B cell (primary cell): ENCODE measurements around the gene ZNF23. TPM values are rescaled to one million over a fixed set of nuclear protein-coding genes. Genes with fewer than 3 reads are reported as not detected.

ENCODE experiments used
- ATAC-seq: fragments of 200-7000 bp; cut with Tn5 transposase; one replicate; pipeline ENCODE4 v1.10.0; 2021; ENCODE audit warnings: low read depth, mild to moderate bottlenecking, moderate number of reproducible peaks, moderate library complexity
- CTCF ChIA-PET: fragments of 350-600 bp; sonication (Branson Sonifier 250); formaldehyde crosslinking; loops from one replicate; lab custom pipeline; 2021; ENCODE audit warnings: antibody characterized with exemption, inconsistent platforms; lab: Charles Lee
- POLR2A ChIA-PET: fragments of 350-600 bp; sonication (Branson Sonifier 250); formaldehyde crosslinking; loops from one replicate; lab custom pipeline; 2021; ENCODE audit warnings: antibody characterized with exemption; lab: Charles Lee
- DNase-seq: peaks from one replicate; pipeline ENCODE4 v3.0.0; 2013
- H2AFZ ChIP-seq: 2 replicates; pipeline ENCODE4 v1.6.1; 2012; ENCODE audit warnings: mild to moderate bottlenecking, low read depth, low read length; ENCODE audit not compliant: insufficient read depth, poor library complexity, severe bottlenecking
- H3K27ac ChIP-seq, 2 donors: 1 replicate in 1 of 2; 2 replicates in 1 of 2; pipeline ENCODE4 v1.5.1; 2012 to 2013; ENCODE audit warnings: low read length in 2 of 2, mild to moderate bottlenecking in 2 of 2, moderate library complexity in 1 of 2
- H3K27me3 ChIP-seq, 4 experiments: fragments of 200-600 bp in 1 of 4; sonication (generic) in 1 of 4; replicated peaks in 1 of 4; 1 replicate in 2 of 4; 2 replicates in 2 of 4; pipeline versions ENCODE4 v1.6.1 to v1.7.0; 2013 to 2016; ENCODE audit warnings: low read length in 3 of 4, mild to moderate bottlenecking in 2 of 4, mixed read lengths in 1 of 4, moderate library complexity in 1 of 4; ENCODE audit not compliant: insufficient read depth in 4 of 4, control insufficient read depth in 3 of 4; ENCODE audit errors: control extremely low read depth in 1 of 4
- H3K36me3 ChIP-seq, 2 experiments: replicated peaks in 1 of 2; 1 replicate in 1 of 2; 2 replicates in 1 of 2; pipeline versions ENCODE4 v1.6.1 to v1.7.1; 2013; ENCODE audit warnings: low read length in 1 of 2; ENCODE audit not compliant: insufficient read depth in 2 of 2, control insufficient read depth in 1 of 2; ENCODE audit errors: control extremely low read depth in 1 of 2, extremely low read depth in 1 of 2
- H3K4me1 ChIP-seq, 2 donors: fragments of 200-600 bp in 1 of 2; sonication (generic) in 1 of 2; 1 replicate in 1 of 2; 2 replicates in 1 of 2; pipeline versions ENCODE4 v1.5.1 to v1.6.1; 2013 to 2017; ENCODE audit warnings: low read length in 2 of 2; ENCODE audit not compliant: control insufficient read depth in 2 of 2, insufficient read depth in 2 of 2
- H3K4me2 ChIP-seq: replicated peaks from 2 replicates; pipeline ENCODE3; 2012; ENCODE audit warnings: mild to moderate bottlenecking, low read depth, low read length; ENCODE audit not compliant: poor library complexity, severe bottlenecking
- H3K4me3 ChIP-seq, 5 experiments: fragments of 200-600 bp in 1 of 5; sonication (generic) in 1 of 5; 1 replicate in 3 of 5; 2 replicates in 2 of 5; pipeline versions ENCODE4 v1.5.1 to v1.7.0; 2011 to 2016; ENCODE audit warnings: low read length in 4 of 5, mild to moderate bottlenecking in 4 of 5, low read depth in 2 of 5, control low read depth in 1 of 5, moderate library complexity in 1 of 5; ENCODE audit not compliant: insufficient read depth in 1 of 5; ENCODE audit errors: control extremely low read depth in 1 of 5, extremely low read depth in 1 of 5
- H3K79me2 ChIP-seq: fragments of 200-600 bp; sonication (generic); one replicate; pipeline ENCODE4 v1.6.0; 2016; ENCODE audit warnings: low read length; ENCODE audit not compliant: control insufficient read depth, insufficient read depth
- H3K9ac ChIP-seq: fragments of 200-600 bp; sonication (generic); 2 replicates; pipeline ENCODE4 v1.6.1; 2017; ENCODE audit warnings: mild to moderate bottlenecking, low read length, moderate library complexity
- H3K9me3 ChIP-seq, 3 donors: one replicate each; pipeline versions ENCODE4 v1.6.1 to v1.7.1; 2013; ENCODE audit warnings: low read length in 2 of 3; ENCODE audit not compliant: control insufficient read depth in 2 of 3, insufficient read depth in 1 of 3; ENCODE audit errors: control extremely low read depth in 1 of 3
- H4K20me1 ChIP-seq: 2 replicates; pipeline ENCODE4 v1.6.0; 2012; ENCODE audit warnings: mild to moderate bottlenecking, low read length; ENCODE audit not compliant: insufficient read depth, control insufficient read depth, poor library complexity, severe bottlenecking
- H3K27ac Mint-ChIP-seq: one replicate; pipeline ENCODE4 v1.8.0; 2021; ENCODE audit warnings: mixed read lengths
- H3K27me3 Mint-ChIP-seq: one replicate; pipeline ENCODE4 v1.8.0; 2021; ENCODE audit warnings: mixed read lengths
- H3K4me1 Mint-ChIP-seq: one replicate; pipeline ENCODE4 v1.8.0; 2021; ENCODE audit warnings: mixed read lengths
- H3K4me3 Mint-ChIP-seq: one replicate; pipeline ENCODE4 v1.8.0; 2021; ENCODE audit warnings: mixed read lengths
- H3K9me3 Mint-ChIP-seq: one replicate; pipeline ENCODE4 v1.8.0; 2022; ENCODE audit warnings: mixed read lengths; ENCODE audit not compliant: insufficient read depth
- CTCF ChIP-seq: fragments of 200-600 bp; IDR thresholded peaks from one replicate; pipeline ENCODE4 v1.8.0; 2022; ENCODE audit warnings: antibody characterized with exemption, mild to moderate bottlenecking
- EZH2 ChIP-seq: IDR thresholded peaks from 2 replicates; pipeline ENCODE4 v1.6.1; 2012; ENCODE audit warnings: borderline replicate concordance, low read depth, mild to moderate bottlenecking, moderate library complexity, low read length; ENCODE audit not compliant: insufficient read depth, poor library complexity, severe bottlenecking
- WGBS: methylation state at CpG from one replicate; pipeline ENCODE4 v1.1.5; 2013; ENCODE audit warnings: missing lambda C conversion rate; ENCODE audit not compliant: insufficient coverage; 5-methylcytosine and 5-hydroxymethylcytosine counted together
- intact Hi-C: fragments of 100-400 bp; cut with micrococcal nuclease; formaldehyde crosslinking; loops from one replicate; pipeline ENCODE4 v1.10.0; 2022
- polyA plus RNA-seq: library from polyadenylated mRNA; depleted of rRNA; stranded (reverse); fragments of >200 nt; gene quantifications from 2 replicates; pipeline ENCODE4 v1.2.3, GENCODE V29; 2012
- total RNA-seq, 2 donors: library from RNA; stranded (reverse); fragments of 120-200 nt in 1 of 2; gene quantifications; 1 replicate in 1 of 2; 2 replicates in 1 of 2; pipeline versions ENCODE4 v1.2.3 to v1.2.4, GENCODE V29; 2013 to 2022

The ZNF23 gene
- total and polyA plus RNA-seq, 2 donors (not counting 1 experiment from before 2014, with no cell fraction given): 8.4 to 15.0 TPM

- ATAC-seq (no peak), DNase-seq (no peak)
- Mint-ChIP-seq H3K9me3 (no peaks in the 10 kb centered on the region), H3K4me1 (peaks cover 7% of the 10 kb centered on the region), H3K27me3 (peaks cover 37% of the 10 kb centered on the region), H3K27ac (no peak overlapping the region), H3K4me3 (no peak overlapping the region)
- Histone ChIP-seq H3K9ac (no peak overlapping the region), H3K9me3 (peaks cover 0 to 3% (median 0%) of the 10 kb centered on the region in 3 donors), H3K4me1 (peaks cover 6 to 12% of the 10 kb centered on the region in 2 donors), H2AFZ (no peak overlapping the region), H3K4me3 (no peak overlapping the region), H4K20me1 (no peaks in the 10 kb centered on the region), H3K27me3 (peaks cover 0 to 15% (median 0%) of the 10 kb centered on the region in 4 experiments), H3K36me3 (no peaks in the 10 kb centered on the region), H3K27ac (no peak overlapping the region), H3K79me2 (no peaks in the 10 kb centered on the region), H3K4me2 (no peak overlapping the region)
- 81% methylated on average over 3 of the region's 5 CpGs for WGBS
- TF ChIP-seq EZH2 (no peak), CTCF (no peak)
- ChIA-PET CTCF (interaction anchor here (1.9 to 10.0 kb wide), 3 partner anchors 9 to 199 kb away, joined by 5 to 258 read pairs (median 142); no protein-coding TSS in a partner anchor), POLR2A (no interaction called here)
- intact Hi-C loops: no loop called here
These were observed 51.9 kb downstream of the ZNF23 start for GRCh38 chr16:71410146-71410545.

- Mint-ChIP-seq H3K4me3 (no peak overlapping the region), H3K9me3 (peaks cover 1% of the 10 kb centered on the region), H3K27me3 (peaks cover 44% of the 10 kb centered on the region), H3K4me1 (peaks cover 7% of the 10 kb centered on the region), H3K27ac (no peak overlapping the region)
- ChIA-PET CTCF (interaction anchor here (1.9 to 10.0 kb wide), 3 partner anchors 10 to 201 kb away, joined by 5 to 258 read pairs (median 17); no protein-coding TSS in a partner anchor), POLR2A (no interaction called here)
- Histone ChIP-seq H3K9ac (no peak overlapping the region), H3K27me3 (peaks cover 0 to 15% (median 0%) of the 10 kb centered on the region in 4 experiments), H3K36me3 (no peaks in the 10 kb centered on the region), H3K4me2 (no peak overlapping the region), H3K79me2 (no peaks in the 10 kb centered on the region), H3K9me3 (peaks cover 0 to 12% (median 0%) of the 10 kb centered on the region in 3 donors), H3K27ac (no peak overlapping the region), H4K20me1 (no peaks in the 10 kb centered on the region), H3K4me1 (peaks cover 6 to 12% of the 10 kb centered on the region in 2 donors), H2AFZ (no peak overlapping the region), H3K4me3 (no peak overlapping the region)
- intact Hi-C loops: no loop called here
- TF ChIP-seq CTCF (no peak), EZH2 (no peak)
- ATAC-seq: no peak
- 90% methylated on average over 14 of the region's 16 CpGs for WGBS
- DNase-seq: no peak
These were observed 52.9 kb downstream of the ZNF23 start for GRCh38 chr16:71409011-71409775.
